Heart right ventricle (tissue), 16 donors: ENCODE results near the gene PPP1CC. TPM values are rescaled to one million over a fixed set of nuclear protein-coding genes. Genes with fewer than 3 reads are reported as not detected.

Source experiments
- ATAC-seq, 8 donors: fragments of 200-7000 bp; cut with Tn5 transposase; one replicate each; pipeline ENCODE4 v1.9.1; 2020; ENCODE audit warnings: mild to moderate bottlenecking in 8 of 8, moderate library complexity in 8 of 8, moderate number of reproducible peaks in 1 of 8
- DNase-seq, 2 donors: peaks; one replicate each; pipeline ENCODE4 v3.0.0-alpha.2; 2020
- H3K27ac ChIP-seq, 10 donors: fragments of 200-600 bp; sonication (generic) in 2 of 10; one replicate each; pipeline versions ENCODE4 v1.5.0 to v1.8.0; 2020 to 2022; ENCODE audit warnings: mild to moderate bottlenecking in 3 of 10
- H3K27me3 ChIP-seq, 7 donors: fragments of 200-600 bp; one replicate each; pipeline ENCODE4 v1.8.0; 2021 to 2022; ENCODE audit warnings: mild to moderate bottlenecking in 2 of 7
- H3K36me3 ChIP-seq, 9 donors: fragments of 200-600 bp; sonication (generic) in 1 of 9; one replicate each; pipeline versions ENCODE4 v1.5.0 to v1.8.0; 2020 to 2022; ENCODE audit warnings: mild to moderate bottlenecking in 2 of 9
- H3K4me1 ChIP-seq, 9 donors: fragments of 200-600 bp; sonication (generic) in 1 of 9; one replicate each; pipeline versions ENCODE4 v1.5.0 to v1.8.0; 2020 to 2022; ENCODE audit warnings: mild to moderate bottlenecking in 4 of 9
- H3K4me3 ChIP-seq, 10 donors: fragments of 200-600 bp; sonication (generic) in 2 of 10; one replicate each; pipeline versions ENCODE4 v1.5.0 to v1.8.0; 2020 to 2022; ENCODE audit warnings: mild to moderate bottlenecking in 7 of 10, moderate library complexity in 2 of 10
- H3K9me3 ChIP-seq, 11 donors: fragments of 200-600 bp in 10 of 11; sonication (generic) in 2 of 11; one replicate each; pipeline versions ENCODE4 v1.5.0 to v1.8.0; 2013 to 2022; ENCODE audit warnings: mild to moderate bottlenecking in 2 of 11, control low read depth in 1 of 11, moderate library complexity in 1 of 11
- WGBS, 2 donors: extraction: QIAGEN DNeasy Blood & Tissue Kit; methylation state at CpG; one replicate each; pipeline ENCODE4 v1.1.7; 2013; ENCODE audit warnings: inconsistent platforms in 1 of 2; 5-methylcytosine and 5-hydroxymethylcytosine counted together
- intact Hi-C, 10 donors: fragments of 100-400 bp; cut with DNase I; formaldehyde crosslinking; loops; one replicate each; pipeline versions ENCODE4 v1.11.1 to v1.14.2; 2022
- polyA plus RNA-seq, 2 donors: library from polyadenylated mRNA; stranded (reverse); fragments of 200-250 nt; gene quantifications; one replicate each; pipeline ENCODE4 v1.2.3, GENCODE V29; 2013
- total RNA-seq, 10 donors: library from RNA; stranded (reverse); fragmentation: NEBNext Ultra II Directional in 3 of 10; extraction: Animal tissue kit (Norgen Biotek cat#: 25700) in 3 of 10; gene quantifications; one replicate each; pipeline versions ENCODE4 v1.2.1 to v1.2.4, GENCODE V29; 2021 to 2023
- TF ChIP-seq, protein P1 (sequence below), 9 donors: fragments of 200-600 bp; sonication (generic) in 2 of 9; IDR thresholded peaks; one replicate each; pipeline versions ENCODE4 v1.5.0 to v1.8.0; 2021 to 2022; ENCODE audit warnings: antibody characterized with exemption in 9 of 9, mild to moderate bottlenecking in 5 of 9, moderate library complexity in 1 of 9
- donor health status: Arrhythmogenic right ventricular cardiomyopathy.
- donor health status: ischemic (EF 13 %, LVEDD 7.1; RV severe dilation, severe dysfunction).
- donor health status: healthy with polysubstance abuse.
- donor health status: DM: no; HTN: yes; CAD: no.
- donor health status: DM: no; HTN: no; CAD: no.
- donor health status: ischemic (EF 25% LVEDD 6.9; RV normal size, moderate dysfunction).
- donor health status: ischemic (EF 25% LVEDD 5.7; RV mildly dilated, moderate dysfunction).
- donor health status: healthy.
- donor health status: DM: yes; HTN: yes; CAD: no.
- donor health status: Ischemic cardiomyopathy.
- donor health status: ischemic (EF 35%, LVEDD 5.7; RV mildly dilated, moderate dysfunction).
- donor health status: nonischemic (EF 11% LVEDD 7.7; RV severe dilation, severe dysfunction).
- donor health status: DM: yes; HTN: yes; CAD: no.
- donor health status: PGD.
- donor health status: ischemic (EF 29% LVEDD 5.4; RV normal size, mild dysfunction).
- donor health status: nonischemic (EF 23%, LVEDD 6.1; RV moderate dilation, normal function).

PPP1CC gene
- total and polyA plus RNA-seq, 12 donors: 66.0 to 248 (median 134) TPM

DNA sequence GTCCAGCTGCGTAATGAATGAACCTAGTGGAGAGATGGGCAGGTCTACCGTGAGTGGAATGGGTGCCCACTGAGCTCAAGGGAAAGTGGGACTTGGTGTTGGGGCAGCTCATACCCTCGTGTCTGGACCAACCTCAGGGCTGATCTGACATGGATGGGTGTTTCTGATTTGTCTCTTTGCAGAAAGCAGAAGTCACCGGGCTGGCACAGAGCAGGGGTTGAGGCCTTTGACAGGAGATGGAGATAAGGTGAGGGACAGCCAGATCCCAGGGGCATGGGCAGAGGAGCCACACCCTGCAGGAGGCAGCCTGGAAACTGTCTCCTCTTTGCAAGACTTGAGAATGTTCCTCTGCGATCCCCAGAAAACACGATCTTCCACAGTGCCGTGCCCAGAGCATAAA is 20.9 kb upstream of the PPP1CC start:
- ATAC-seq: peak in 2 of 8 donors; percentile 17 to 27
- Histone ChIP-seq H3K9me3 (no peaks in the 10 kb centered on the region), H3K4me1 (peaks cover 0 to 7% (median 0%) of the 10 kb centered on the region in 9 donors), H3K27me3 (no peaks in the 10 kb centered on the region), H3K4me3 (no peak overlapping the region), H3K36me3 (no peaks in the 10 kb centered on the region), H3K27ac (no peak overlapping the region)
- DNase-seq: no peak
- TF ChIP-seq, protein P1, sequence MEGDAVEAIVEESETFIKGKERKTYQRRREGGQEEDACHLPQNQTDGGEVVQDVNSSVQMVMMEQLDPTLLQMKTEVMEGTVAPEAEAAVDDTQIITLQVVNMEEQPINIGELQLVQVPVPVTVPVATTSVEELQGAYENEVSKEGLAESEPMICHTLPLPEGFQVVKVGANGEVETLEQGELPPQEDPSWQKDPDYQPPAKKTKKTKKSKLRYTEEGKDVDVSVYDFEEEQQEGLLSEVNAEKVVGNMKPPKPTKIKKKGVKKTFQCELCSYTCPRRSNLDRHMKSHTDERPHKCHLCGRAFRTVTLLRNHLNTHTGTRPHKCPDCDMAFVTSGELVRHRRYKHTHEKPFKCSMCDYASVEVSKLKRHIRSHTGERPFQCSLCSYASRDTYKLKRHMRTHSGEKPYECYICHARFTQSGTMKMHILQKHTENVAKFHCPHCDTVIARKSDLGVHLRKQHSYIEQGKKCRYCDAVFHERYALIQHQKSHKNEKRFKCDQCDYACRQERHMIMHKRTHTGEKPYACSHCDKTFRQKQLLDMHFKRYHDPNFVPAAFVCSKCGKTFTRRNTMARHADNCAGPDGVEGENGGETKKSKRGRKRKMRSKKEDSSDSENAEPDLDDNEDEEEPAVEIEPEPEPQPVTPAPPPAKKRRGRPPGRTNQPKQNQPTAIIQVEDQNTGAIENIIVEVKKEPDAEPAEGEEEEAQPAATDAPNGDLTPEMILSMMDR (IDR thresholded peaks at IDR 0.05): no peak
- WGBS, 2 donors: 81 to 82% methylated on average over 7 of the region's 7 CpGs
- intact Hi-C loops: no loop called here

DNA sequence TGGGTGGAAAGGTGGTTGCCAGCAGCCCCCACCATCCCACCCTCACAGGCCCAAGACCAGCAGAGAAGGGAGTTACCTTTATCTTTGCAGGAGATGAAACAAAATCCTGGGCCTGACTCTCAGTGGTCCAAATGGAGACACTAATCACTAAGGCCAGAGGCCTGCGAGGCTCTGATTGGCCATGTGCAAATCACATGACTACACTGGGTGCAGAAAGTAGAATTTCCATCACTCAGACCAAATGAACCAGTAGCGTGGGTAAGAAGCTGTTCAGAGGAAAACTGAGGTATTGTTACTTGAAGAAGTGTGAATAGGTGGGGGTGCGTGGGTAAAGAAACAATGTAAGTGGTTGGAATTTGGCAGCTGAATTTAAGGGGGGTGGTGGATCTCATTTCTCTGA is 20.2 kb upstream of the PPP1CC start:
- TF ChIP-seq, protein P1 (IDR thresholded peaks at IDR 0.05): no peak
- H3K9me3 ChIP-seq: no peaks in the 10 kb centered on the region
- ATAC-seq: no peak
- 88 to 97% methylated on average over 3 of the region's 3 CpGs for WGBS, 2 donors
- intact Hi-C loops: no loop called here
- peaks cover 0 to 7% (median 0%) of the 10 kb centered on the region in 9 donors for H3K4me1 ChIP-seq
- H3K36me3 ChIP-seq: no peaks in the 10 kb centered on the region
- H3K27ac ChIP-seq: no peak overlapping the region
- H3K27me3 ChIP-seq: no peaks in the 10 kb centered on the region
- H3K4me3 ChIP-seq: no peak overlapping the region
- no peak for DNase-seq

DNA sequence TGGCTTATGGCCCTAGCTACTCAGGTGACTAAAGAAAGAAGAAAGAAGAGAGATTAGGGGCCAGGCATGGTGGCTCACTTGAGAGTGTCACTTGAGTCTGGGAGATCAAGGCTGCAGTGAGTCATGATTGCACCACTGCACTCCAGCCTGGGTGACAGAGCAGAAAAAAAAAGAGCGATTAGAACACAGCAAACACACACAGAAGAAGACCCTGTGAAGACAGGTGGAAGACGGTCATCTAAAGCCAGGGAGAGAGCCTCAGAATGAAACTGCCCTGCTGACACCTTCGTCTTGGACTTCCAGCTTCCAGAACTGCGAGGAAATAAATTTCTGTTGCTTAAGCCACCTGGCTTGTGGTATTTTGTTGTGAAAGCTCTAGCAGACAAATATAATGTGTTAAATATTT is 17.5 kb upstream of the PPP1CC start:
- TF ChIP-seq, protein P1 (IDR thresholded peaks at IDR 0.05): no peak
- ATAC-seq (no peak), DNase-seq (no peak)
- WGBS, 2 donors: 92 to 99% methylated on average over 4 of the region's 4 CpGs
- Histone ChIP-seq H3K27me3 (no peaks in the 10 kb centered on the region), H3K4me3 (no peak overlapping the region), H3K4me1 (no peaks in the 10 kb centered on the region), H3K27ac (no peak overlapping the region), H3K36me3 (no peaks in the 10 kb centered on the region), H3K9me3 (no peaks in the 10 kb centered on the region)
- intact Hi-C loops: no loop called here

DNA sequence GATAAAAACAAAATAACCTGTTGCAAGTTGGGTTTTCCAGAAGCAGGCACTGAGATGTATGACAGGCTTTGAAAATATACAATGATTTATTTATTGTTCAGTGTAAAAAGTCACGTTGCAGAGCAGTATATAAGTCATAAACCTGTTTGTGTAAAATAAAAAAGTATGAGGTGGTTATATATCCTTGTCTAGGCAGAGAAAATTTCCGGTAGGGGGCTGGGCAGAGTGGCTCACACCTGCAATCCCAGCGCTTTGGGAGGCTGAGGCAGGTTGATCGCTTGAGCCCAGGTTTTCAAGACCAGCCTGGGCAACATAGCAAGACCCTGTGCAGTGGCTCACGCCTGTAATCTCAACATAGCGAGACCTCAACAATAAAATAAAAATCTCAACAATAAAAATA is 16.2 kb upstream of the PPP1CC start:
- intact Hi-C loops: no loop called here
- no peak overlapping the region for H3K4me3 ChIP-seq
- ATAC-seq (no peak), DNase-seq (no peak)
- 94 to 96% methylated on average over 6 of the region's 6 CpGs for WGBS, 2 donors
- no peaks in the 10 kb centered on the region for H3K9me3 ChIP-seq
- no peaks in the 10 kb centered on the region for H3K27me3 ChIP-seq
- no peak overlapping the region for H3K27ac ChIP-seq
- H3K36me3 ChIP-seq: no peaks in the 10 kb centered on the region
- TF ChIP-seq, protein P1 (IDR thresholded peaks at IDR 0.05): no peak
- H3K4me1 ChIP-seq: peaks cover 0 to 12% (median 7%) of the 10 kb centered on the region in 9 donors
